Brain microvascular endothelial cell (primary cell): ENCODE results near the gene GFPT1.

Experiments
- DNase-seq: peaks from one replicate; pipeline ENCODE4 v3.0.0-alpha.2; 2020
- H3K27ac ChIP-seq: fragments of 250-450 bp; sonication (Bioruptor Pico); 2 replicates; pipeline ENCODE4 v1.5.1; 2020; ENCODE audit warnings: mild to moderate bottlenecking, moderate library complexity
- H3K27me3 ChIP-seq: fragments of 250-450 bp; sonication (Bioruptor Pico); replicated peaks from 2 replicates; pipeline ENCODE4 v1.5.1; 2020; ENCODE audit warnings: mild to moderate bottlenecking
- H3K36me3 ChIP-seq: fragments of 250-450 bp; sonication (Bioruptor Pico); replicated peaks from 2 replicates; pipeline ENCODE4 v1.5.1; 2020; ENCODE audit warnings: mild to moderate bottlenecking
- H3K4me3 ChIP-seq: 2 replicates; pipeline ENCODE4 v1.5.1; 2011; ENCODE audit warnings: low read depth, mild to moderate bottlenecking, control low read depth, low read length, moderate library complexity
- CTCF ChIP-seq: IDR thresholded peaks from 2 replicates; pipeline ENCODE4 v1.5.1; 2011; ENCODE audit warnings: low read depth, mild to moderate bottlenecking, moderate library complexity, low read length, control low read depth, inconsistent platforms; ENCODE audit errors: missing control alignments
- in situ Hi-C: cut with HindIII; loops from 2 replicates; pipeline ENCODE4 v1.10.0; 2017; ENCODE audit warnings: low sequenced_read_pairs, low pct_ligation_motif_present

The GFPT1 gene

DNA sequence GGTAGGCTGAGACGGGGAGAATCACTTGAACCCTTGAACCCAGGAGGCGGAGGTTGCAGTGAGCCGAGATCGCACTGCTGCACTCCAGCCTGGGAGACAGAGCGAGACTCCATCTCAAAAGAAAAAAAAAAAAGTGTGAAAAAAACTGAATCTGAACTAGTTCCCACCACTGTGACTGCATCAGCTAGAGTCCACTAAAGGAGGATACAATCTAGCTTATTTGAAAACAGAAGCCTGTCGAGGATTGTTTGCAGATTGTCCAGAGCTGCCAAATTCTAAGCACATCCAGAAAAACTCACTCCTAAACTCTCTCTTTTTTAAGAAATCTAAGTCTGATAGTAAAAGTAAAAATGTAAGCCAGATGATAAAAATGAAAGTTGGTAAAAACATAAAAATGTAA, 10.6 kb downstream of the GFPT1 start:
- in situ Hi-C loops = no loop called here
- Histone ChIP-seq H3K36me3 (peaks cover 19% of the 10 kb centered on the region), H3K27me3 (no peaks in the 10 kb centered on the region), H3K27ac (no peak overlapping the region), H3K4me3 (no peak overlapping the region)
- DNase-seq = no peak
- TF ChIP-seq CTCF = no peak

GRCh38 chr2:69375494-69376353, 11.3 kb downstream of the GFPT1 start:
- Histone ChIP-seq H3K27me3 (no peaks in the 10 kb centered on the region), H3K4me3 (no peak overlapping the region), H3K27ac (no peak overlapping the region), H3K36me3 (peaks cover 20% of the 10 kb centered on the region)
- peak; percentile 69 for TF ChIP-seq CTCF
- no peak for DNase-seq
- in situ Hi-C loops = no loop called here

GRCh38 chr2:69372767-69373166, 14.3 kb downstream of the GFPT1 start:
- no peak overlapping the region for H3K27ac ChIP-seq
- DNase-seq = no peak
- peaks cover 49% of the 10 kb centered on the region for H3K36me3 ChIP-seq
- no peak overlapping the region for H3K4me3 ChIP-seq
- no peaks in the 10 kb centered on the region for H3K27me3 ChIP-seq
- in situ Hi-C loops = no loop called here
- TF ChIP-seq CTCF = no peak

GRCh38 chr2:69369802-69370201, 17.2 kb downstream of the GFPT1 start:
- no peak overlapping the region for H3K27ac ChIP-seq
- in situ Hi-C loops = no loop called here
- H3K27me3 ChIP-seq = no peaks in the 10 kb centered on the region
- no peak for TF ChIP-seq CTCF
- peaks cover 71% of the 10 kb centered on the region for H3K36me3 ChIP-seq
- no peak for DNase-seq
- H3K4me3 ChIP-seq = no peak overlapping the region

GRCh38 chr2:69368588-69368987, 18.4 kb downstream of the GFPT1 start:
- Histone ChIP-seq H3K27ac (no peak overlapping the region), H3K27me3 (no peaks in the 10 kb centered on the region), H3K4me3 (no peak overlapping the region), H3K36me3 (peaks cover 78% of the 10 kb centered on the region)
- no peak for TF ChIP-seq CTCF
- no peak for DNase-seq
- in situ Hi-C loops = no loop called here

DNA sequence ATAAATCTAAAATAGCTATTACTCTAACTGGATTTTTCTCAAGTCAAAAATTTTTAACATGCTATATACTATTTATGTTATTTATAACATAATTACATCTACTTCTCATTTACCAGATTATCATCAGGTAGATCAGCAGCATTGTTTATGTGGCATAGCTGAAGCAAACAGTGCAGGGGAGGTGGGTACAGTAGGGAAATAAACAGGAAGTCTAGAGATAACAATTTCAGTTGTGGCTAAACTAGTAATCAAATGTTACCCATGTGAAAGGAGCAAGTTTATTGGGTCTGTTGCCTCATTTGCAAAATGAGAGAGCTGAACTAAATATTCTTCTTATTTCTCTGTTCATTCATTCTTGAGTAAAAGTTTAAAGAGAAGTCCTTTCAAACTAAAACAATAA, 27.7 kb downstream of the GFPT1 start:
- H3K36me3 ChIP-seq = peaks cover 79% of the 10 kb centered on the region
- no peak overlapping the region for H3K4me3 ChIP-seq
- H3K27ac ChIP-seq = no peak overlapping the region
- in situ Hi-C loops = no loop called here
- TF ChIP-seq CTCF = no peak
- H3K27me3 ChIP-seq = no peaks in the 10 kb centered on the region
- DNase-seq = no peak
